Superior temporal gyrus (tissue), 1 donor: ENCODE data around the gene UIMC1.
"Not testable (repeated sequence)": the region's sequence is repeated elsewhere in the genome, so short reads cannot be mapped to it uniquely, and the experiment has no call there.

Experiments
- DNase-seq: peaks from one replicate; pipeline ENCODE4 v3.0.0-alpha.2; 2016; ENCODE audit errors: extremely low spot score

UIMC1 gene

GRCh38 chr5:176883700-176884570, 122.6 kb downstream of the UIMC1 start:
- DNase-seq, result no peak

DNA sequence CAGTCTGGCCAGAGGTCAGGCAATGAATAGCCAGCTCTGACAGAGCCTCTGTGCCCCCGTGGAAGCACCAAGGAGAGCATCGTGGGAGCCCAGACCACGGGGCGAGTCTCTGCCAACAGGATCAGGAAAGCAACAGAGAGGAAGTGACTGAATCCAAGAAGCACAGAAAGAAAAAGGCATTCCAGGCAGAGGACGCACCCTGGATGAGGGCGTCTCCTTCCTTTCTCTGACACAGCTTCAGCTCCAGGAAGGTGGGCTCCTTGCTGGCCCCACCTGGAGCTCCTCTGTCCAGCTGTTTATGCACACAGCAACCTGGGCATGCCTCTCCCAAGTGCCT, 124.0 kb downstream of the UIMC1 start:
- DNase-seq, result no peak

DNA sequence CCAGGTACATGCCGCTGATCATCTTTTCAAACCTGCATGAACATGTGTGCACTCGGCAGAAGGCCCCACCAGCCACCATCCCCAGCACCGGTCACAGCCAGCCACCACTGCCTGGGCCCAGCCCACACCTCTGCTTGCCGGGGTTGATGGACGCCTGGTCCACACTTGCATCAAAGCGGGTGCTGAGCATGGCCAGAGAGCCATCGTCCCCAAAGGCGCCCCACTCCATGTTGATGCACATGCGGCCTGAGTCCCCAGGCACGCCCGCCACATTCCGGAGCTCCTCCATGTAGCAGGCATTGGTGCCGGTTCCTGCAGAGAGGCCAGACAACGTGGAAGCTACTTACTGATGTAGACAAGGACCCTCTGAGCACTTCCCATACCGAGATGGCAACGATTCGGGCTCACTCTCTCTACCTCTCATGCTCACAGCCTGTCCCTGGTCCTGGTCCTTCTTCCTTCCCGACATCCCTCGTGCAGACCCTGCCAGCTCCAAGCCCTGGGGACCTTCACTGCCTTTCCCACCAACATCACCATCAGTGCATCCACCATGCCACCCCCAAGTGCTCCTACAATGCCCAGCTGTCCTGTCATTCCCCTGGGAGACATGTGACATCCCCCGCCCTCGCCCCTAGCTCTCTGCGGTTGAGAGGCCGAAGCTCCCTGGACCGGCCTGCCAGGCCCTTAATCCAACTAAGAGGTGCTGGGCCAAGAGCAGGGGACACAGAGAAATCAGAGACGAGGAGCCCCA, 124.6 kb downstream of the UIMC1 start:
- DNase-seq, result no peak

DNA sequence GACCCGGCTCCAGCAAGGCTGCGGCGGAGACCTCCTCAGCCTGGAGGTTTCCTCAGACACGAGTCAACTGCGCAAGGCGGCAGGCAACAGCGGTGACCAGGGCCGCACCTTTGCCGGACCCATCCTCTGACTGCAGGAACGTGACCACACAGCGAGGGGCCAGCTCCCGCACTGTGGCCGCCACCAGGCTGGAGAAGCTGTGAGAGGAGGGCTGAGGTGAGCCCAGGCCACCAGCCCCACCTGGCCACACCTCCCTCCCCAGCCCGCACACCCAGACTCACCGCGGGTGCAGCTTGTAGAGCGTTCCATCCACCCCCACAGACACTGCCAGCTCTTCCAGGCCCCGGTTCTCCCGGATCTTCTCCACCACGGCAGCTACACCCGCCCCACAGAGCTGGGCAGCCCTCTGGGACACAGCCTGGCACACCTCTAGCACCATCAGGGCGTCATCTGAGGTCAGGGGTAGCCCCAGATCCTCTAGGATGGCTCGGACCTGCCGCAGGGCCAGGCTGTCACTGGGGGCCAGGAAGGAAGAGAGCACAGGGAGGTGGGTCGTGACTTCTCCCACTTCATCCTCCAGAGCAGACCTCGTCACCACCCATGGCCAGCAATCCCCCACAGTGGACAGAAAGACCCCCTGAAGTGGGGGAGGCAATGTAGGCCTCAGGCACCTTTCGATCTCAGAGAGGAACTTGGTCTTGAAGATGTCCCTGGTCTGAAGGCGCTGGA, 125.4 kb downstream of the UIMC1 start:
- DNase-seq, result no peak

- no peak for DNase-seq
These were observed 126.1 kb downstream of the UIMC1 start for GRCh38 chr5:176880366-176881020.

- no peak for DNase-seq
These were observed 126.8 kb downstream of the UIMC1 start for GRCh38 chr5:176879663-176880361.

DNA sequence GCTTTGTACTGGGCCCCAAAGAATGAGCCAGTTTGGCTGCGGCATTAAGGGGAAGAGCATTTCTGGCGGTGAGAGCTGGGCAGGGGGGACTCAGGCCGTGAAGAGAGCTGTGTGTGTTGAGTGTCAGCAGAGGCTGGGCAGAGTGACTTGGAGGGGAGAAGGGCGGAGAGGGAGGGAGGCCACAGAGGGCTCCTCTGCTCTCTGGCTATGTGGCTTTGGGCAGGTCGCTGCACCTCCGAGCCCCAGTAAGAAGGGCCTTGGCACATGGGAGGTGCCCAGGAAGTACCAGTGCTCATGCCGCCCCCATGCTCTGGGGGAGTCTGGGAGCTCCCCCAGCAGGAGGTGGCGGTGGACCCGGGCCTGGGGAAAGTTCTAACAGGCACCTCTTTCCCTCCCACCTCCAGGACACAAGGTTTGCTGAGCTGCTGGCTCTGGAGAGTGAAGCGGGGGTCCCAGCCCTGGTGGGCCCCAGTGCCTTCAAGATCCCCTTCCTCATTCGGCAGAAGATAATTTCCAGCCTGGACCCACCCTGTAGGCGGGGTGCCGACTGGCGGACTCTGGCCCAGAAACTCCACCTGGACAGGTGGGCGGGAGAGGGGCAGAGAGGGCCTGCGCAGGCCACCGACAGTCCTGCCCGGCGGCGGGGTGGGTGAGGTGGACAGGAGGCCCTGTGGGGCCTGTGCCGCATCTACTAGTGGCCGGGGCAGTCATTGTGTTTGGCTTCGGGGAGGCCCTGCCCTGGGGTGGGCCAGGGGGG, 127.5 kb downstream of the UIMC1 start:
- no peak for DNase-seq

DNA sequence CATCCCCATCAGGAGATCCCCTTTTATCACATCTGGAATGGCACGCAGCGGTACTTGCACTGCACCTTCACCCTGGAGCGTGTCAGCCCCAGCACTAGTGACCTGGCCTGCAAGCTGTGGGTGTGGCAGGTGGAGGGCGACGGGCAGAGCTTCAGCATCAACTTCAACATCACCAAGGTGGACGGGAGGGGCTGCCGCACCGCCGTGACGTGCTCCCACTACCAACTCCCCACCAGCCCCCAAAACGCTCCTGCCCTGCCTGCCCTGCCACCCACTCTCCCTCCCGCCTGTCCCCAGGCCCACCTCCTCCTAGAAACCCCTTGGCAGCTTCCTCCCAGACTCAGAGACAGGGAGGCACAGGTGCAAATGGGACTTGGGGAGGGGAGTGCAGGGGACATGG, 128.1 kb downstream of the UIMC1 start:
- DNase-seq, result no peak

DNA sequence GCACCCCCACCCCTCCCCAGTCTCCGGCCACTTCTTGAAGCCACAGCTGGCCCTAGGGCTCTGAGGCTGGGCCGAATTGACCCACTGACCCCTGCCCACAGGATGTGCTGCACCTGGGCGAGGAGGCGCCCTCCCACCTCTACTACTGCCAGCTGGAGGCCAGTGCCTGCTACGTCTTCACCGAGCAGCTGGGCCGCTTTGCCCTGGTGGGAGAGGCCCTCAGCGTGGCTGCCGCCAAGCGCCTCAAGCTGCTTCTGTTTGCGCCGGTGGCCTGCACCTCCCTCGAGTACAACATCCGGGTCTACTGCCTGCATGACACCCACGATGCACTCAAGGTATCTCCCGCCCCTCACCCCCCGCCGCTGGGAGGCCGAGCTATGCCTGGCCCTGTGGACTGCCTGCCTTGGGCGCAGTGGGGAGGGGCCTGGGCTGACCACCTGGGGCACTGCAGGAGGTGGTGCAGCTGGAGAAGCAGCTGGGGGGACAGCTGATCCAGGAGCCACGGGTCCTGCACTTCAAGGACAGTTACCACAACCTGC, 128.7 kb downstream of the UIMC1 start:
- no peak for DNase-seq

- DNase-seq, result no peak
These were observed 129.8 kb downstream of the UIMC1 start for GRCh38 chr5:176876506-176877431.

DNA sequence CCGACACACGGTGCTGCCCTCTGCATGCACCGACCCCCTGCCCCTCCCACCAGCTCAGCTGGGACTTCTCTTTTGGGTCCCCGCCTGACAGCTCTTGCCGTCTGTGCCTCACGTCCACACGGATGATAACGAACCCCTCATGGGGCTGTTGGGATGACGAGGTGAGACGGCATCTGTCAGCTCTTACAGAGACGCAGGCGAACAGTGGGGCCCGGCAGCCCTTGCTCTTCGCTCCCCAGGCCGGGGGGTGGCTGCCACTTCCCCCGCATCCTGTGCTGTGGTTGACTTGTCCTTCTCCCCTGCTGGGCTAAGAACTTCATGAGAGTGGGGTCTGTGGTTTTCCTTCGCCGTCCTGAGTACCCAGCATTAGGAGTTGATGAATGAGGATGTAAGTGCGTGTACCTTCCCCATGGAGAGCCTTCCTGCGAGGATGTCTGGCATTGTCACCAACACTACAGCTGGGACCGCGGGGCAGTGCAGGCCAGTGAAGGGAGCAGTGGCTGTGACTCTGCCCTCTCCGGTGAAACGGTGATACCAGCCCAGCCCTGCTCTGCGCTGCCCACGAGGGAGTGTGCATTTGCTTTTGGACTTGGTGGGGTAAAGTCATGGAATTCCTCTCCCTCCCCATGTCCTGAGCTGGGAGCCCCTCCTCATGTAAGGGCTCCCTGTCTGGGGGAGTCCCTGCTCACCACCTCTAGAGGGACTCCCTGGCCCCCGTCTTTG, 130.6 kb downstream of the UIMC1 start:
- no peak for DNase-seq

DNA sequence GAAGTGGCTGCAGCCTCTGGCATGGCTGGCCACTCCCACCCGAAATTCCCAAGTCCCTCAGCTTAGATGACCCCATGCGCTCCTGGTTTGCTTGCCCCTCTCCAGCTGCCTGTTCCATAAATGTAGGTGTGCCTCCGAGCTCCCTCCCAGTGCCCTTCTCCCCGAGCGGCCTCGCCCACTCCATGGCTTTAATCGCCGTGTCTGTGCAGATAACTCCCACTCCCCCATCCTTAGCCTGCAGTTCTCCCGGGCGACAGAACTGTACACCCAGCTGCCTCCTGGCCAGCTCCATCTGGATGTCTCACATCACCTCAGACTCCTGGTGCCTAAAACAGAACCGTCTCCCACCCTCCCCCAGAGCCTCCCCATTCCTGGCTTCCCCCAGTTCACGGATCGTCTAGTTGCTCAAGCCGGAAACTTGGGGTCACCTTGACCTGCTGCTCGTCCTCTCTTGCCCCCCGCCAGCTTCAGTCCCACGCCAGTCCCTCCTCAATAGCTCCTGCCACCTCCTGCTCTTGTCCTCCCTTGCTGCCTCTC, 131.5 kb downstream of the UIMC1 start:
- no peak for DNase-seq

GRCh38 chr5:176874198-176874780, 132.3 kb downstream of the UIMC1 start:
- no peak for DNase-seq

GRCh38 chr5:176873541-176874172, 132.9 kb downstream of the UIMC1 start:
- DNase-seq, result no peak

DNA sequence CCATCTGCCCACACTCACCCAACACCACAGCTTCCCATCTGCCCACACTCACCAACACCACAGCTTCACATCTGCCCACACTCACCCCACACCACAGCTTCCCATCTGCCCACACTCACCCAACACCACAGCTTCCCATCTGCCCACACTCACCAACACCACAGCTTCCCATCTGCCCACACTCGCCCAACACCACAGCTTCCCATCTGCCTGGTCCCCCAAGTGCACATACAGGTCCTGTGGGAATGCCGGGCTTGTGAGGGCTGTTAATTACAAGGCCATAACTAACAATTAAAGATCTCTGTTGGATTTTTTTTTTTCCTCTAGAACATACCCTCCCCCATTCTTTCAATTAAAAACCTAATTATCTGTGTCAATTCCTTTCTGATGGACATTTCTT, 133.6 kb downstream of the UIMC1 start:
- DNase-seq, result not testable (repeated sequence)

GRCh38 chr5:176872586-176872985, 134.0 kb downstream of the UIMC1 start:
- DNase-seq, result not testable (repeated sequence)

DNA sequence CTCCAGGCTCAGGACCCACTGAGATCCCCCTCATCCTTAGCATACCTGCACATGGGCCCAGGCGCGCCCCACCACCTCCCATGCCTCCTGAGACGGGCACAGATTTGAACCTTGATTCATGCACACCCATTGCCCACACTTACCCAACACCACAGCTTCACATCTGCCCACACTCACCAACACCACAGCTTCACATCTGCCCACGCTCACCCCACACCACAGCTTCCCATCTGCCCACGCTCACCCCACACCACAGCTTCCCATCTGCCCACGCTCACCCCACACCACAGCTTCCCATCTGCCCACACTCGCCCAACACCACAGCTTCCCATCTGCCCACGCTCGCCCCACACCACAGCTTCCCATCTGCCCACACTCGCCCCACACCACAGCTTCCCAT, 135.9 kb downstream of the UIMC1 start:
- DNase-seq, result not testable (repeated sequence)
